Measurements from ENCODE around the gene PER2. TPM values are rescaled to one million over a fixed set of nuclear protein-coding genes. Genes with fewer than 3 reads are reported as not detected.

PER2 gene
- total and polyA plus RNA-seq, 2 of the 13 experiments (the other 11 are each of a cell fraction or from before 2014, with no cell fraction given): 5.1 to 9.4 TPM

- TF ChIP-seq AFF4 (CRISPR knock-in tag; IDR thresholded peaks at IDR 0.05) (no peak), ZNF724P (CRISPR knock-in tag; IDR thresholded peaks at IDR 0.05; ENCODE audit: borderline replicate concordance) (no peak), IKZF4 (CRISPR knock-in tag; IDR thresholded peaks at IDR 0.05; ENCODE audit: borderline replicate concordance, low read depth, not compliant biosample characterization) (no peak), NFE2L2 (IDR thresholded peaks at IDR 0.05; ENCODE audit: low read length) (no peak), ZNF614 (CRISPR knock-in tag; IDR thresholded peaks at IDR 0.05; ENCODE audit: borderline replicate concordance) (peak; percentile 38; the same call in 1 of the 2 replicates), JUNB (CRISPR knock-in tag; IDR thresholded peaks at IDR 0.05; ENCODE audit: borderline replicate concordance) (no peak)
Measured at GRCh38 chr2:238286551-238286950, 1.9 kb downstream of the PER2 start (continued).

- H3K9ac ChIP-seq (ENCODE audit: insufficient read depth, low read depth, low read length): peak overlapping the region; percentile 99
- CTCF ChIA-PET (ENCODE audit: low intra/inter-chr PET ratio, low total read pairs): interaction anchor here (1.2 kb wide), 2 partner anchors 18 to 30 kb away, joined by 4 to 5 read pairs; no protein-coding TSS in a partner anchor
- BruUV-seq (replicated peaks): no TSS peak
- H2AFZ ChIP-seq (ENCODE audit: low read length): no peak overlapping the region
- ATAC-seq (no peak), DNase-seq (ENCODE audit: low spot score) (no peak), FAIRE-seq (no peak)
- peak overlapping the region; percentile 96 for H3K4me2 ChIP-seq (ENCODE audit: low read depth, low read length)
- intact Hi-C loops (cut with micrococcal nuclease; ENCODE audit: unreplicated experiment): loop anchor here (5.0 kb wide), 2 partner anchors 36 to 224 kb away; partner anchors contain the start of genes SCLY and TRAF3IP1
- H3K4me3 ChIP-seq (replicated peaks in 1 of 3; ENCODE audit: insufficient read depth in 1 of 3, low read depth in 2 of 3, low read length in 3 of 3): peak overlapping the region; percentile 75 to 99 (median 87)
- POLR2A ChIA-PET: interaction anchor here (0.7 to 7.3 kb wide), 8 partner anchors 9 to 47 kb away, joined by 3 to 44 read pairs (median 4); no protein-coding TSS in a partner anchor
- WGBS (ENCODE audit: low lambda C conversion rate): 5% methylated on average over 7 of the region's 7 CpGs
- in situ Hi-C loops (cut with HindIII; ENCODE audit: extremely low pct_ligation_motif_present, low pct_unique_long_range_greater_than_20kb): no loop called here
- peaks cover 4% of the 10 kb centered on the region; the same call in 1 of the 2 replicates for H4K20me1 ChIP-seq (ENCODE audit: insufficient read depth, low read length)
- H3K4me1 ChIP-seq (ENCODE audit: insufficient read depth, low read length): peaks cover 64% of the 10 kb centered on the region
- H3K9me3 ChIP-seq (ENCODE audit: low read length): no peaks in the 10 kb centered on the region
- no peaks in the 10 kb centered on the region; a peak in 1 of 5 replicates for H3K27me3 ChIP-seq (ENCODE audit: control insufficient read depth in 1 of 2, insufficient read depth in 2 of 2, low read length in 2 of 2)
- peak overlapping the region; percentile 99 for H3K27ac ChIP-seq (ENCODE audit: extremely low read length, insufficient read depth, low read length)
- peaks cover 4 to 6% of the 10 kb centered on the region in 2 experiments; a peak in 1 of 5 replicates for H3K36me3 ChIP-seq (replicated peaks in 1 of 2; ENCODE audit: control insufficient read depth in 1 of 2, insufficient read depth in 2 of 2, low read length in 2 of 2)
- peaks cover 71% of the 10 kb centered on the region for H3K79me2 ChIP-seq (ENCODE audit: insufficient read depth, low read length)
- TF ChIP-seq ZNF678 (CRISPR knock-in tag; IDR thresholded peaks at IDR 0.05) (no peak), RBM22 (optimal IDR thresholded peaks at IDR 0.05; ENCODE audit: low read length) (no peak), ZBTB26 (CRISPR knock-in tag; IDR thresholded peaks at IDR 0.05; ENCODE audit: borderline replicate concordance) (no peak), ZBTB46 (CRISPR knock-in tag; IDR thresholded peaks at IDR 0.05; ENCODE audit: borderline replicate concordance) (no peak), ZNF33B (CRISPR knock-in tag; IDR thresholded peaks at IDR 0.05) (no peak), GMEB1 (CRISPR knock-in tag; IDR thresholded peaks at IDR 0.05; ENCODE audit: borderline replicate concordance) (0 out of 2 replicates have a peak, but pooled peaks have one; percentile 35), PTBP1 (IDR thresholded peaks at IDR 0.05; ENCODE audit: low read depth, low read length, poor library complexity, severe bottlenecking) (no peak), NR1H2 (CRISPR knock-in tag; IDR thresholded peaks at IDR 0.05; ENCODE audit: borderline replicate concordance, low read depth) (no peak)
Measured at GRCh38 chr2:238286095-238286494, 2.3 kb downstream of the PER2 start.
